ENCODE data around the gene CAP1. TPM values are rescaled to one million over a fixed set of nuclear protein-coding genes. Genes with fewer than 3 reads are reported as not detected.
A peak's percentile ranks its signal among the peaks of the same experiment; 100 is the strongest.

Gene CAP1
- total and polyA plus RNA-seq, 4 donors = 157 to 201 (median 173) TPM

DNA sequence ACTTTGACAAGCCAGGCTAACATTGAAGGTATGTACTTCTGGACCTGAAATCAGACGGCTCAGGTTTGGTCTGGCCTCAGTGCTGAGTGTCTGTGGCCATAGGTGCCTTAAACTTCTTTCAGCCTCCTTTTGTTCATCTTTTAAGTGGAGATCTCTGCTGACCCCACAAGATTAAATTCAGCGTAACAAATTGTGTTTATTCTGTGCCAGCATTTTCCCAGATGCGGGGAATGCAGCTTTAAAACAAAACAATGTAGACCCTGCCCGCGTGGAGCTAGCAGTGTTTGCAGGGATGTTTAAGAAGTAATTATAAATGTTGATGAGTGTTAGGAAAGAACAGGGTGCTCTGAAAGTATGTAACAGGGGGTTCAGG, 923 bp downstream of the CAP1 start:
- DNase-seq (ENCODE audit: low read depth in 4 of 6, low spot score in 6 of 6) = no peak
- peaks cover 8% of the 10 kb centered on the region for H3K36me3 ChIP-seq (ENCODE audit: control insufficient read depth, insufficient read depth, low read length)
- H3K27me3 ChIP-seq (ENCODE audit: control insufficient read depth, insufficient read depth, low read length) = no peaks in the 10 kb centered on the region
- peak overlapping the region; percentile 100 for H3K4me3 ChIP-seq (ENCODE audit: low read depth, low read length)
- H3K4me1 ChIP-seq (ENCODE audit: control insufficient read depth, insufficient read depth, low read length) = peaks cover 37% of the 10 kb centered on the region
- WGBS (ENCODE audit: insufficient coverage) = 7% methylated on average over 3 of the region's 5 CpGs
- peak overlapping the region; percentile 98 for H3K27ac ChIP-seq (ENCODE audit: low read depth, low read length)
- H3K9me3 ChIP-seq (ENCODE audit: control insufficient read depth, insufficient read depth, low read length) = no peaks in the 10 kb centered on the region

DNA sequence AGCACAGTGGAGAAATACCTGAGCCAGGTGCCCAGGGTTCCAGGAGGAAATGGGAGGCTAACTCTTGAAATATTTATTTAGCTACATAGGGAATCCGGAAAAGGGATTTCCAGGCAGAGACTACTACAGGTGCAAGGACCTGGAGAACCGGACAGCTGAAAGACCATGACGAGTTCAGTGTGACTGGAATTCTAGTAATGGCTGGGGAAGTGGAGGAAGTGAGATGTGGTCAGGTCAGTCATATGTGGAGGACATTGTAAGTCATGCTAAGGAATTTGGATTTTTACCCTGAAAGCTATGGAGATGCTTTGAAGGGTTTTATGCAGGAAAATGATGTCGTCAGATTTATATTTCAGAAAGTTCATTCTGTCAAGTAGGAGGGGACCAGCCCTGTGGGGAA, 1.8 kb downstream of the CAP1 start:
- Histone ChIP-seq H3K4me1 (ENCODE audit: control insufficient read depth, insufficient read depth, low read length) (peaks cover 37% of the 10 kb centered on the region), H3K27me3 (ENCODE audit: control insufficient read depth, insufficient read depth, low read length) (no peaks in the 10 kb centered on the region), H3K36me3 (ENCODE audit: control insufficient read depth, insufficient read depth, low read length) (peaks cover 8% of the 10 kb centered on the region), H3K9me3 (ENCODE audit: control insufficient read depth, insufficient read depth, low read length) (no peaks in the 10 kb centered on the region), H3K27ac (ENCODE audit: low read depth, low read length) (no peak overlapping the region), H3K4me3 (ENCODE audit: low read depth, low read length) (no peak overlapping the region)
- 91% methylated on average over 4 of the region's 4 CpGs for WGBS (ENCODE audit: insufficient coverage)
- DNase-seq (ENCODE audit: low read depth in 4 of 6, low spot score in 6 of 6) = no peak

DNA sequence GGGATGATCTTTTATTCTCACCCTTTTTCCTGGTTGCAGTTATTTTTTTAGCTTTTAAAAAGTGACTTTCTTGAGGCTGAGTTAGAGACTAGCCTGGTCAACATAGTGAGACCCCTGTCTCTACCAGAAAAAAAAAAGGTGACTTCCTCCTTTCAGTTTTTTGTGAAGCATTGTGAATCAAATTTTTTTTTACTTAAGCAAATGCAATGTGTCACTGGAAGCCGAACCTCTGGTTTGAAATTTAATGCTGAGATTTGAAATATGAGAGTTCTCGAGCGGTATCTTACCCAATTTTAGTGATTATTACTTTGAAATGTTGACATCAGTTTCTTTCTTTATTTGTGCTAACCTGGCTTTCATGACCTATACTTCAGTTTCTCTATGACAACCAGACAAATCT, 3.6 kb downstream of the CAP1 start:
- no CpG with 5 or more reads among the region's 3 CpGs for WGBS (ENCODE audit: insufficient coverage)
- no peaks in the 10 kb centered on the region for H3K9me3 ChIP-seq (ENCODE audit: control insufficient read depth, insufficient read depth, low read length)
- H3K4me3 ChIP-seq (ENCODE audit: low read depth, low read length) = no peak overlapping the region
- H3K27me3 ChIP-seq (ENCODE audit: control insufficient read depth, insufficient read depth, low read length) = no peaks in the 10 kb centered on the region
- peaks cover 37% of the 10 kb centered on the region for H3K4me1 ChIP-seq (ENCODE audit: control insufficient read depth, insufficient read depth, low read length)
- no peak for DNase-seq (ENCODE audit: low read depth in 4 of 6, low spot score in 6 of 6)
- peaks cover 8% of the 10 kb centered on the region for H3K36me3 ChIP-seq (ENCODE audit: control insufficient read depth, insufficient read depth, low read length)
- no peak overlapping the region for H3K27ac ChIP-seq (ENCODE audit: low read depth, low read length)

DNA sequence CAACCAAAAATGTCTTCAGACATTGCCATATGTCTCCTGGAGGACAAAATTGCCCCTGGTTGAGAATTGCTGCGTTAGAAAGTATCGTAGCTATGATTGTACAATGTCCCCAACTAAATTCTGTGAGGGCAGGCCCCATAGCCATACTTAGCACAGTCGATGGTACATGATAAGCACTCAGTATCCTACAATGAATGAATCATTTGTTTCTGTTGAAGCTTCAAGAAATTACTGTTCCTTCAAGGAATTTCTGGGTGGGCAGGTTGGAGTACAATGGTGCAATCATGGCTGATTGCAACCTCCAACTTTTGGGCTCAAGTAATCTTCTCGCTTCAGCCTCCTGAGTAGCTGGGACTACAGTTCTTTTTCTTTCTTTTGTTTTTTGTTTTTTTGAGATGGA, 4.7 kb downstream of the CAP1 start:
- H3K4me3 ChIP-seq (ENCODE audit: low read depth, low read length) = no peak overlapping the region
- 100% methylated on average over 1 of the region's 4 CpGs for WGBS (ENCODE audit: insufficient coverage)
- peaks cover 31% of the 10 kb centered on the region for H3K4me1 ChIP-seq (ENCODE audit: control insufficient read depth, insufficient read depth, low read length)
- peaks cover 8% of the 10 kb centered on the region for H3K36me3 ChIP-seq (ENCODE audit: control insufficient read depth, insufficient read depth, low read length)
- no peak overlapping the region for H3K27ac ChIP-seq (ENCODE audit: low read depth, low read length)
- DNase-seq (ENCODE audit: low read depth in 4 of 6, low spot score in 6 of 6) = no peak
- no peaks in the 10 kb centered on the region for H3K9me3 ChIP-seq (ENCODE audit: control insufficient read depth, insufficient read depth, low read length)
- no peaks in the 10 kb centered on the region for H3K27me3 ChIP-seq (ENCODE audit: control insufficient read depth, insufficient read depth, low read length)

DNA sequence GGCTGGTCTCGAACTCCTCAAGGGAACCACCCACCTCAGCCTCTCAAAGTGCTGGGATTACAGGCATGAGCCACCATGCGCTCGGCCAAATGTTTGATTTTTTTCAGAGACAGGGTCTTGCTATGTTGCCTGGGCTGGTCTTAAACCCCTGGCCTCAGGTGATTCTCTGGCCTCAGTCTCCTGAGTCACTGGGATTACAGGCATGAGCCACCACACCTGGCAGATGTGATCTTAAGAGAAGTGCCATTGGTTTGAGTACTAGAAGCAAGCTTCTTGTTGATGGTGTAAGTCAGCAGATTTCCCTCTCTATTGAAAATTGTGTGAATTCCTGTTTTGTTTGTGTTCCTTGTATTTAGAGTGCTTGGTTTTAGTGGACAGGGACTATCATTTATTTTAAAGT, 5.2 kb downstream of the CAP1 start:
- H3K36me3 ChIP-seq (ENCODE audit: control insufficient read depth, insufficient read depth, low read length) = peaks cover 8% of the 10 kb centered on the region
- H3K27ac ChIP-seq (ENCODE audit: low read depth, low read length) = no peak overlapping the region
- H3K27me3 ChIP-seq (ENCODE audit: control insufficient read depth, insufficient read depth, low read length) = no peaks in the 10 kb centered on the region
- peaks cover 29% of the 10 kb centered on the region for H3K4me1 ChIP-seq (ENCODE audit: control insufficient read depth, insufficient read depth, low read length)
- DNase-seq (ENCODE audit: low read depth in 4 of 6, low spot score in 6 of 6) = no peak
- H3K9me3 ChIP-seq (ENCODE audit: control insufficient read depth, insufficient read depth, low read length) = no peaks in the 10 kb centered on the region
- H3K4me3 ChIP-seq (ENCODE audit: low read depth, low read length) = no peak overlapping the region
- 94% methylated on average over 3 of the region's 3 CpGs for WGBS (ENCODE audit: insufficient coverage)

DNA sequence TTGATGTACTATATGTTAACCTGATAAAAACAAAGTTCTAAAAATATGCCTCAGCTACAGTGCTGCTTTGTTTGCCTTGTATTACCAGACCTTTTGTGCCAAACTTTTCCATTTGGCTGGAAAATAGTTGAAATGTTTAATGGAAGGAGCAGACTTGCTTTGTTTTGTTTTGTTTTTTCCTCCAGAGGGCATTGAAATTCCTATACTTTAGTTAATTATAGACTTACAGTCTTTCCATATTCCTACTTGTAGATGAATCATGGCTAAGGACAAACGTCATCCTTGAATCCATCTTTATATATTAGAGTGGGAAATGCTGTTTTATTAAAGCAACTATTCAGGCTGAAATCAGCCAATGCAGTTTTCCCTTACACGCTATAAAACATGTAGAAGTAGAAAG, 6.7 kb downstream of the CAP1 start:
- Histone ChIP-seq H3K4me3 (ENCODE audit: low read depth, low read length) (no peak overlapping the region), H3K27ac (ENCODE audit: low read depth, low read length) (peak overlapping the region; percentile 57), H3K9me3 (ENCODE audit: control insufficient read depth, insufficient read depth, low read length) (no peaks in the 10 kb centered on the region), H3K36me3 (ENCODE audit: control insufficient read depth, insufficient read depth, low read length) (peaks cover 5% of the 10 kb centered on the region), H3K27me3 (ENCODE audit: control insufficient read depth, insufficient read depth, low read length) (no peaks in the 10 kb centered on the region), H3K4me1 (ENCODE audit: control insufficient read depth, insufficient read depth, low read length) (peaks cover 16% of the 10 kb centered on the region)
- DNase-seq (ENCODE audit: low read depth in 4 of 6, low spot score in 6 of 6) = no peak
- WGBS (ENCODE audit: insufficient coverage) = no CpG with 5 or more reads among the region's 2 CpGs

DNA sequence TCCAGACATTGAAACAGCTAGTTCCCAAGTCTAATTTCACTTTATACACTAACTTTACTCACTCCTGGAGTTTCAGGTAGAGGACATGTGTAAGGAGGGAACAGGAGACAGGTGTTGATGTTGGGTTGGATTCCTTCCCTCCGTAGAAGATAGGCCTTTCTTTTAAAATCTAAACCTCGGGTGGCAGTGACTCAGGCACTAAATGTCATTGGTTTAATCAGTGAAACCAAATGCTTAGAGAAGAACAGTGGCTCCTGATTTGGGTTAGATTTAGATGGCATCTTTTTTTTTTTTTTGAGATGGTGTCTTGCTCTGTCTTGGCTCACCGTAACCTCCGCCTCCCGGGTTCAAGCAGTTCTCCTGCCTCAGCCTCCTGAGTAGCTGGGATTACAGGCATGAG, 7.2 kb downstream of the CAP1 start:
- Histone ChIP-seq H3K4me3 (ENCODE audit: low read depth, low read length) (no peak overlapping the region), H3K9me3 (ENCODE audit: control insufficient read depth, insufficient read depth, low read length) (no peaks in the 10 kb centered on the region), H3K27ac (ENCODE audit: low read depth, low read length) (peak overlapping the region; percentile 57), H3K27me3 (ENCODE audit: control insufficient read depth, insufficient read depth, low read length) (no peaks in the 10 kb centered on the region), H3K36me3 (ENCODE audit: control insufficient read depth, insufficient read depth, low read length) (peaks cover 5% of the 10 kb centered on the region), H3K4me1 (ENCODE audit: control insufficient read depth, insufficient read depth, low read length) (peaks cover 16% of the 10 kb centered on the region)
- WGBS (ENCODE audit: insufficient coverage) = 70% methylated on average over 2 of the region's 5 CpGs
- DNase-seq (ENCODE audit: low read depth in 4 of 6, low spot score in 6 of 6) = no peak

DNA sequence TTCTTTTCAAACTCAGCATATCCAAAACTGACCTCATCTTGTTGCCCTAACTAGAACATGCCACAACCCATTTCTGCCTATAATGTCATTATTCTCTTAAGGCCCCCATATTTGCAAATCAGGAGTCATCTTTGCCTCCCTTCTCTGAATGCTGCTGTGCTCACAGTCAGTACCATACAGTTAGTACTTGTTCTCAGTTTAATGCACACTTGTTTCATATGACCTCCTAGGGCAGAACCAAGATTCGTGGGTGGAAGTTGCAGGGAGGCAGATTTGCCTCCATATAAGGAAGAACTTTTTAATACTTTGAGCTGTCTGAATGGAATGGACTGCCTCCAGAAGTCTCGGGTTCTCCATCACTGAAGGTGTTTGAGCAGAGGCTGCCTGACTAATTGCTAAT, 9.2 kb downstream of the CAP1 start:
- H3K4me1 ChIP-seq (ENCODE audit: control insufficient read depth, insufficient read depth, low read length) = peaks cover 9% of the 10 kb centered on the region
- H3K4me3 ChIP-seq (ENCODE audit: low read depth, low read length) = no peak overlapping the region
- no peaks in the 10 kb centered on the region for H3K27me3 ChIP-seq (ENCODE audit: control insufficient read depth, insufficient read depth, low read length)
- DNase-seq (ENCODE audit: low read depth in 4 of 6, low spot score in 6 of 6) = peak in 1 of 6 donors; percentile 15
- H3K27ac ChIP-seq (ENCODE audit: low read depth, low read length) = peak overlapping the region; percentile 83
- peaks cover 7% of the 10 kb centered on the region for H3K36me3 ChIP-seq (ENCODE audit: control insufficient read depth, insufficient read depth, low read length)
- 43% methylated on average over 1 of the region's 2 CpGs for WGBS (ENCODE audit: insufficient coverage)
- no peaks in the 10 kb centered on the region for H3K9me3 ChIP-seq (ENCODE audit: control insufficient read depth, insufficient read depth, low read length)

DNA sequence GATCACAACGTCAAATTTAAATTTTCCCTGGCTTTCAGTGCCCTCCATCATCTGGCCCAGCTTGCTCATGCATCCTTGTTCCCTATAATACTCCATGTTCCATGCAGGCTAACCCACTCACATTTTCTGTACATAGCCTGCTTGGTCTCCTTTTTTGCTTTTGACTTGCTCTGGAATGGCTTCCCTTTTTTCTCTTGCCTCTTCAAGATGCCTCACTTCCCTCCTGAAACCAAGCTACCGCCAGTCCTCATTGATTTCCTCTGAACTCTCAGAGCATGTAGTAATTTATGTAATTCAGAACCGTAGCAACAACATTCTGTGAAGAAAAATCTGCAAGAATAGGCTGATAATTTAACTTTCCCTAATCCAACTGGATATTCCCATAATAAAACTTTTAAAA, 10.3 kb downstream of the CAP1 start:
- WGBS (ENCODE audit: insufficient coverage) = 84% methylated on average over 1 of the region's 3 CpGs
- no peak overlapping the region for H3K27ac ChIP-seq (ENCODE audit: low read depth, low read length)
- H3K9me3 ChIP-seq (ENCODE audit: control insufficient read depth, insufficient read depth, low read length) = no peaks in the 10 kb centered on the region
- peaks cover 4% of the 10 kb centered on the region for H3K36me3 ChIP-seq (ENCODE audit: control insufficient read depth, insufficient read depth, low read length)
- no peak overlapping the region for H3K4me3 ChIP-seq (ENCODE audit: low read depth, low read length)
- peaks cover 9% of the 10 kb centered on the region for H3K4me1 ChIP-seq (ENCODE audit: control insufficient read depth, insufficient read depth, low read length)
- H3K27me3 ChIP-seq (ENCODE audit: control insufficient read depth, insufficient read depth, low read length) = no peaks in the 10 kb centered on the region
- DNase-seq (ENCODE audit: low read depth in 4 of 6, low spot score in 6 of 6) = no peak

DNA sequence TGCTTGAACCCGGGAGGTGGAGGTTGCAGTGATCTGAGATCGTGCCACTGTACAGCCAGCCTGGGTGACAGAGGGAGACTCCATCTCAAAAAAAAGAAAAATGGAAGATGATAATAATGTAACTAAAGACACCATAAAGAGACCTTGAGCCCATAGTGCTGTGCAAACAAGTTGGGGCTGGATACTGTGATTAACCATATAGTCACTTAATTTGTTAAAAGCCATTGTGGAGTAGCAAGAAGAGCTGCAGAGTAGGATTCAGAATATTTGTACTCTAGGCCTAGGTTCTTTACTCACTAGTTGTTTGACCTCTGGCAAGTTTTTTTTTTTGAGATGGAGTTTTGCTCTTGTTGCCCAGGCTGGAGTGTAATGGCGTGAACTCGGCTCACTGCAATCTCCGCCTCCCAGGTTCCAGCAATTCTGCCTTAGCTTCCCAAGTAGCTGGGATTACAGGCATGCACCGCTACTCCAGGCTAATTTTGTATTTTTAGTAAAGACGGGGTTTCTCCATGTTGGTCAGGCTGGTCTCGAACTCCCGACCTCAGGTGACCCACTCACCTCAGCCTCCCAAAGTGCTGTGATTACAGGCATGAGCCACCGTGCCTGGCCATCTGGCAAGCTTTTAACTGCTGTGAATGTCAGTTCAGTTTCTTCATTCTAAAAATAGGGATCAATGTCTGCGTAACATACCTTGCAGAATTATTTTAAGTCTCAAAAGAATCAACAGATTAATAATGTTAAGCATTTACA, 12.8 kb downstream of the CAP1 start:
- Histone ChIP-seq H3K27ac (ENCODE audit: low read depth, low read length) (no peak overlapping the region), H3K4me1 (ENCODE audit: control insufficient read depth, insufficient read depth, low read length) (peaks cover 5% of the 10 kb centered on the region), H3K36me3 (ENCODE audit: control insufficient read depth, insufficient read depth, low read length) (peaks cover 4% of the 10 kb centered on the region), H3K4me3 (ENCODE audit: low read depth, low read length) (no peak overlapping the region), H3K9me3 (ENCODE audit: control insufficient read depth, insufficient read depth, low read length) (no peaks in the 10 kb centered on the region), H3K27me3 (ENCODE audit: control insufficient read depth, insufficient read depth, low read length) (no peaks in the 10 kb centered on the region)
- DNase-seq (ENCODE audit: low read depth in 4 of 6, low spot score in 6 of 6) = no peak
- WGBS (ENCODE audit: insufficient coverage) = 89% methylated on average over 6 of the region's 11 CpGs

Data from spinal cord (tissue), 10 donors.